Neutrophil (primary cell): Measurements from ENCODE around the gene GDPD4.

Source experiments
- H3K27ac ChIP-seq: fragments of 200-600 bp; sonication (generic); 2 replicates; pipeline ENCODE4 v1.5.1; 2016; ENCODE audit warnings: mild to moderate bottlenecking, moderate library complexity
- H3K27me3 ChIP-seq: fragments of 200-600 bp; sonication (generic); 2 replicates; pipeline ENCODE4 v1.6.0; 2016; ENCODE audit warnings: mild to moderate bottlenecking
- H3K36me3 ChIP-seq: fragments of 200-600 bp; sonication (generic); 2 replicates; pipeline ENCODE4 v1.5.1; 2017
- H3K4me1 ChIP-seq, 2 experiments: fragments of 200-600 bp in 1 of 2; sonication (generic) in 1 of 2; 1 replicate in 1 of 2; 2 replicates in 1 of 2; pipeline versions ENCODE4 v1.5.1 to v1.6.1; 2013 to 2016; ENCODE audit warnings: low read depth in 1 of 2, low read length in 1 of 2, mild to moderate bottlenecking in 1 of 2, moderate library complexity in 1 of 2; ENCODE audit not compliant: control insufficient read depth in 1 of 2, insufficient read depth in 1 of 2
- H3K4me3 ChIP-seq, 2 experiments: fragments of 200-600 bp in 1 of 2; sonication (generic) in 1 of 2; 1 replicate in 1 of 2; 2 replicates in 1 of 2; pipeline ENCODE4 v1.5.1; 2013 to 2016; ENCODE audit warnings: low read depth in 1 of 2, low read length in 1 of 2, mild to moderate bottlenecking in 1 of 2, moderate library complexity in 1 of 2
- H3K9me3 ChIP-seq: fragments of 200-600 bp; sonication (generic); 2 replicates; pipeline ENCODE4 v1.5.1; 2016
- CTCF ChIP-seq: fragments of 200-600 bp; sonication (generic); IDR thresholded peaks from 2 replicates; pipeline ENCODE4 v1.5.1; 2016; ENCODE audit warnings: antibody characterized with exemption

The GDPD4 gene

GRCh38 chr11:77175869-77176539 lies 125.5 kb downstream of the GDPD4 start:
- Histone ChIP-seq H3K27me3 (no peaks in the 10 kb centered on the region), H3K9me3 (no peaks in the 10 kb centered on the region), H3K4me1 (peaks cover 16 to 21% of the 10 kb centered on the region in 2 experiments), H3K36me3 (no peaks in the 10 kb centered on the region), H3K27ac (peak overlapping the region; percentile 29), H3K4me3 (peak overlapping the region in 1 of 2 experiments; percentile 32)
- TF ChIP-seq CTCF = no peak

- Histone ChIP-seq H3K9me3 (no peaks in the 10 kb centered on the region), H3K4me3 (peak overlapping the region in 1 of 2 experiments; percentile 32), H3K27me3 (no peaks in the 10 kb centered on the region), H3K27ac (peak overlapping the region; percentile 29), H3K4me1 (peaks cover 16 to 21% of the 10 kb centered on the region in 2 experiments), H3K36me3 (no peaks in the 10 kb centered on the region)
- TF ChIP-seq CTCF = no peak
These were observed 126.3 kb downstream of the GDPD4 start for GRCh38 chr11:77175021-77175842.

GRCh38 chr11:77174559-77174958 lies 126.9 kb downstream of the GDPD4 start:
- Histone ChIP-seq H3K27me3 (no peaks in the 10 kb centered on the region), H3K4me3 (no peak overlapping the region), H3K27ac (no peak overlapping the region), H3K36me3 (no peaks in the 10 kb centered on the region), H3K4me1 (peaks cover 16 to 21% of the 10 kb centered on the region in 2 experiments), H3K9me3 (no peaks in the 10 kb centered on the region)
- TF ChIP-seq CTCF = no peak

GRCh38 chr11:77173494-77173893 lies 128.0 kb downstream of the GDPD4 start:
- Histone ChIP-seq H3K27me3 (no peaks in the 10 kb centered on the region), H3K9me3 (no peaks in the 10 kb centered on the region), H3K4me1 (peaks cover 16 to 21% of the 10 kb centered on the region in 2 experiments), H3K4me3 (no peak overlapping the region), H3K27ac (no peak overlapping the region), H3K36me3 (no peaks in the 10 kb centered on the region)
- no peak for TF ChIP-seq CTCF

- H3K36me3 ChIP-seq = no peaks in the 10 kb centered on the region
- no peaks in the 10 kb centered on the region for H3K9me3 ChIP-seq
- H3K4me1 ChIP-seq = peaks cover 16 to 21% of the 10 kb centered on the region in 2 experiments
- no peak overlapping the region for H3K4me3 ChIP-seq
- TF ChIP-seq CTCF = no peak
- H3K27ac ChIP-seq = no peak overlapping the region
- H3K27me3 ChIP-seq = no peaks in the 10 kb centered on the region
These were observed 128.9 kb downstream of the GDPD4 start for GRCh38 chr11:77172666-77172982.
